Dendritic cell treated with granulocyte-macrophage colony-stimulating factor and Interleukin-4, amounts not matched to agents 40 ng/mL and 50 ng/mL, for 4 days (primary cell): ENCODE data around the gene ARHGAP29.

ENCODE experiments used
- H3K27ac Mint-ChIP-seq: one replicate; pipeline ENCODE4 v1.8.0; 2022; ENCODE audit warnings: mild to moderate bottlenecking, mixed read lengths
- H3K27me3 Mint-ChIP-seq: one replicate; pipeline ENCODE4 v1.8.0; 2022; ENCODE audit warnings: mild to moderate bottlenecking, mixed read lengths
- H3K36me3 Mint-ChIP-seq: one replicate; pipeline ENCODE4 v1.8.0; 2022; ENCODE audit warnings: low read depth, mixed read lengths
- H3K4me1 Mint-ChIP-seq: one replicate; pipeline ENCODE4 v1.8.0; 2022; ENCODE audit warnings: low read depth, mixed read lengths
- H3K4me3 Mint-ChIP-seq: one replicate; pipeline ENCODE4 v1.8.0; 2022; ENCODE audit warnings: mild to moderate bottlenecking, moderate library complexity, mixed read lengths
- H3K9me3 Mint-ChIP-seq: one replicate; pipeline ENCODE4 v1.8.0; 2022; ENCODE audit warnings: mixed read lengths
- intact Hi-C: fragments of 100-400 bp; cut with micrococcal nuclease; formaldehyde crosslinking; loops from one replicate; pipeline ENCODE4 v1.15.0; 2022

ARHGAP29 gene

GRCh38 chr1:94124538-94124937 lies 112.8 kb downstream of the ARHGAP29 start:
- H3K9me3 Mint-ChIP-seq: no peaks in the 10 kb centered on the region
- intact Hi-C loops: no loop called here
- H3K27me3 Mint-ChIP-seq: peaks cover 62% of the 10 kb centered on the region
- H3K4me1 Mint-ChIP-seq: no peaks in the 10 kb centered on the region
- no peak overlapping the region for H3K4me3 Mint-ChIP-seq
- no peaks in the 10 kb centered on the region for H3K36me3 Mint-ChIP-seq
- H3K27ac Mint-ChIP-seq: no peak overlapping the region

GRCh38 chr1:94122201-94122970 lies 115.0 kb downstream of the ARHGAP29 start:
- Mint-ChIP-seq H3K9me3 (no peaks in the 10 kb centered on the region), H3K4me1 (no peaks in the 10 kb centered on the region), H3K36me3 (no peaks in the 10 kb centered on the region), H3K27me3 (peaks cover 66% of the 10 kb centered on the region), H3K27ac (no peak overlapping the region), H3K4me3 (no peak overlapping the region)
- intact Hi-C loops: no loop called here
